ENCODE measurements around the gene CORIN.

DNA sequence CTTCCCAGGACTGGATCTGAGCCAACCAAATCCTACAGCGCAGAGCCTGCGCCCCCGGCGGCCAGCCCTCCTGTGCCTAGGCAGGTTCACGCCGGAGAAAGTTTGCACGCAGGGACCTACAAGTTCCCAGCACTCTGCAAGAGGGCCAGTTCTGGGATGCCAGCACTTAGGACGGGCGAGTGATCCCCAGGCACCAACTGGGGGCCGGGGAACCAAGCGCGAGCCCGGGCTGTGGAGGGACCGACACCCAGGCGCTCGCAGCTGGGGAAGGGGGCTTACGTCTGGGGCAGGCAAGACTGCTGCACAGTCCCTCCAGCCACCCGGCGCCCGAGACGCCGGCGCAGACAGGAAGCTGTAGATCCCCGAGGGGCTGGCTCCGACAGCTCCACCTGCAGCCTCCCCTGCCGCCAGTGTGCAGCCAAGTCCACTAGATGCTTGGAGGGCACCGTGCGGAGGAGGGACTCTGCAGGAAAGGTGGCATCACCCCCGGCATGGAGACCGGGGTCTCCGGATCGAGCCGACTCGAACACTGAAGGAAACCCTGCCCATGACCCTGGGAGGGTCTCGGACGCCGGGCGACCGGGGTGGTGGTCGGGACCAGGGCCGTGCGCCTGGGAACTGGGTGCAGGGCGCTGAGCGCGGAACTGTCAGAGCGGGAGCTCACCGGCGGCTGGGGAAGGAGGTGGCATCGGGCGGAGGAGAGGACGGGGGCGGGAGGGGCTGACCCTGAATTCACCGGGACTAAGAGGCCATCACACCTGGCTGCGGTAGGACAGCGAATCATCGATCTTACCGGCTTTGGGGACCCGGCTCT is 566 bp downstream of the CORIN start:
- peak; percentile 20; the same call in 1 of the 2 replicates for TF ChIP-seq POLR2AphosphoS5 (IDR thresholded peaks at IDR 0.05; ENCODE audit: low read depth, low read length)
- TF ChIP-seq, protein P1, sequence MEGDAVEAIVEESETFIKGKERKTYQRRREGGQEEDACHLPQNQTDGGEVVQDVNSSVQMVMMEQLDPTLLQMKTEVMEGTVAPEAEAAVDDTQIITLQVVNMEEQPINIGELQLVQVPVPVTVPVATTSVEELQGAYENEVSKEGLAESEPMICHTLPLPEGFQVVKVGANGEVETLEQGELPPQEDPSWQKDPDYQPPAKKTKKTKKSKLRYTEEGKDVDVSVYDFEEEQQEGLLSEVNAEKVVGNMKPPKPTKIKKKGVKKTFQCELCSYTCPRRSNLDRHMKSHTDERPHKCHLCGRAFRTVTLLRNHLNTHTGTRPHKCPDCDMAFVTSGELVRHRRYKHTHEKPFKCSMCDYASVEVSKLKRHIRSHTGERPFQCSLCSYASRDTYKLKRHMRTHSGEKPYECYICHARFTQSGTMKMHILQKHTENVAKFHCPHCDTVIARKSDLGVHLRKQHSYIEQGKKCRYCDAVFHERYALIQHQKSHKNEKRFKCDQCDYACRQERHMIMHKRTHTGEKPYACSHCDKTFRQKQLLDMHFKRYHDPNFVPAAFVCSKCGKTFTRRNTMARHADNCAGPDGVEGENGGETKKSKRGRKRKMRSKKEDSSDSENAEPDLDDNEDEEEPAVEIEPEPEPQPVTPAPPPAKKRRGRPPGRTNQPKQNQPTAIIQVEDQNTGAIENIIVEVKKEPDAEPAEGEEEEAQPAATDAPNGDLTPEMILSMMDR (IDR thresholded peaks at IDR 0.05) = no peak
- no peak for TF ChIP-seq RXRA (IDR thresholded peaks at IDR 0.05; ENCODE audit: borderline replicate concordance, low read depth)
- TF ChIP-seq, protein P2, sequence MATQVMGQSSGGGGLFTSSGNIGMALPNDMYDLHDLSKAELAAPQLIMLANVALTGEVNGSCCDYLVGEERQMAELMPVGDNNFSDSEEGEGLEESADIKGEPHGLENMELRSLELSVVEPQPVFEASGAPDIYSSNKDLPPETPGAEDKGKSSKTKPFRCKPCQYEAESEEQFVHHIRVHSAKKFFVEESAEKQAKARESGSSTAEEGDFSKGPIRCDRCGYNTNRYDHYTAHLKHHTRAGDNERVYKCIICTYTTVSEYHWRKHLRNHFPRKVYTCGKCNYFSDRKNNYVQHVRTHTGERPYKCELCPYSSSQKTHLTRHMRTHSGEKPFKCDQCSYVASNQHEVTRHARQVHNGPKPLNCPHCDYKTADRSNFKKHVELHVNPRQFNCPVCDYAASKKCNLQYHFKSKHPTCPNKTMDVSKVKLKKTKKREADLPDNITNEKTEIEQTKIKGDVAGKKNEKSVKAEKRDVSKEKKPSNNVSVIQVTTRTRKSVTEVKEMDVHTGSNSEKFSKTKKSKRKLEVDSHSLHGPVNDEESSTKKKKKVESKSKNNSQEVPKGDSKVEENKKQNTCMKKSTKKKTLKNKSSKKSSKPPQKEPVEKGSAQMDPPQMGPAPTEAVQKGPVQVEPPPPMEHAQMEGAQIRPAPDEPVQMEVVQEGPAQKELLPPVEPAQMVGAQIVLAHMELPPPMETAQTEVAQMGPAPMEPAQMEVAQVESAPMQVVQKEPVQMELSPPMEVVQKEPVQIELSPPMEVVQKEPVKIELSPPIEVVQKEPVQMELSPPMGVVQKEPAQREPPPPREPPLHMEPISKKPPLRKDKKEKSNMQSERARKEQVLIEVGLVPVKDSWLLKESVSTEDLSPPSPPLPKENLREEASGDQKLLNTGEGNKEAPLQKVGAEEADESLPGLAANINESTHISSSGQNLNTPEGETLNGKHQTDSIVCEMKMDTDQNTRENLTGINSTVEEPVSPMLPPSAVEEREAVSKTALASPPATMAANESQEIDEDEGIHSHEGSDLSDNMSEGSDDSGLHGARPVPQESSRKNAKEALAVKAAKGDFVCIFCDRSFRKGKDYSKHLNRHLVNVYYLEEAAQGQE (IDR thresholded peaks at IDR 0.05; ENCODE audit: low read depth, low read length) = no peak
- TF ChIP-seq EZH2phosphoT487 (IDR thresholded peaks at IDR 0.05; ENCODE audit: borderline replicate concordance, low read depth) = no peak
- TF ChIP-seq MEF2A (IDR thresholded peaks at IDR 0.05; ENCODE audit: borderline replicate concordance, low read depth) = no peak
- no peak for TF ChIP-seq GABPA (IDR thresholded peaks at IDR 0.05; ENCODE audit: low read depth)
- TF ChIP-seq SIN3A (IDR thresholded peaks at IDR 0.05; ENCODE audit: borderline replicate concordance, low read depth, low read length) = no peak
- TF ChIP-seq RCOR1 (IDR thresholded peaks at IDR 0.05; ENCODE audit: low read length) = no peak
- TF ChIP-seq MXI1 (IDR thresholded peaks at IDR 0.05; ENCODE audit: low read depth, low read length) = no peak

All from SK-N-SH (cell line).